ENCODE measurements around the gene ZNF205. TPM values are rescaled to one million over a fixed set of nuclear protein-coding genes. Genes with fewer than 3 reads are reported as not detected.

ZNF205 gene
- total RNA-seq, 2 donors from 2014 or later, result 15.4 to 18.3 TPM

GRCh38 chr16:3065069-3065741 is 47.2 kb upstream of the ZNF205 start, which contains the start of gene IL32:
Gene IL32 (plus strand): TSS chr16:3065640. CDS start chr16:3065812, 172 bp downstream.
- TF ChIP-seq CTCF (conservative IDR thresholded peaks at IDR 0.05), result no peak
- Mint-ChIP-seq H3K27ac (no peak within 1 kb of the TSS), H3K36me3 (ENCODE audit: low read depth) (no peaks in the 10 kb centered on the region), H3K4me3 (no peak within 1 kb of the TSS), H3K4me1 (no peaks in the 10 kb centered on the region), H3K9me3 (no peaks in the 10 kb centered on the region), H3K27me3 (ENCODE audit: insufficient read depth) (peaks cover 6% of the 10 kb centered on the region)
- Histone ChIP-seq H3K9me3 (ENCODE audit: control insufficient read depth, low read length) (no peaks in the 10 kb centered on the region), H3K9ac (ENCODE audit: extremely low read depth, low read length, poor library complexity, severe bottlenecking) (no peak within 1 kb of the TSS), H3K4me1 (ENCODE audit: control insufficient read depth, insufficient read depth, low read length) (no peaks in the 10 kb centered on the region), H3K4me3 (ENCODE audit: low read length) (no peak within 1 kb of the TSS), H3K27me3 (ENCODE audit: control insufficient read depth, insufficient read depth, low read length, poor library complexity, severe bottlenecking) (peaks cover under 1% of the 10 kb centered on the region), H3K36me3 (ENCODE audit: control insufficient read depth, insufficient read depth, low read length) (no peaks in the 10 kb centered on the region), H3K27ac (ENCODE audit: low read depth, low read length) (no peak within 1 kb of the TSS)
- 84 to 89% methylated on average over 10 to 13 of the region's 13 CpGs for WGBS, 2 experiments (ENCODE audit: insufficient coverage in 1 of 2, insufficient read length in 1 of 2)
- DNase-seq, result no peak

- no peak overlapping the region for H3K4me3 Mint-ChIP-seq
- 94 to 95% methylated on average over 18 to 26 of the region's 26 CpGs for WGBS, 2 experiments (ENCODE audit: insufficient coverage in 1 of 2, insufficient read length in 1 of 2)
- no peak overlapping the region for H3K9ac ChIP-seq (ENCODE audit: extremely low read depth, low read length, poor library complexity, severe bottlenecking)
These were observed 46.5 kb upstream of the ZNF205 start for GRCh38 chr16:3065742-3066439.

GRCh38 chr16:3066440-3066748 is 46.0 kb upstream of the ZNF205 start:
- no peak for DNase-seq

More at GRCh38 chr16:3065742-3066439, 46.5 kb upstream of the ZNF205 start:
- H3K4me1 Mint-ChIP-seq, result no peaks in the 10 kb centered on the region
- Histone ChIP-seq H3K4me1 (ENCODE audit: control insufficient read depth, insufficient read depth, low read length) (no peaks in the 10 kb centered on the region), H3K4me3 (ENCODE audit: low read length) (no peak overlapping the region), H3K27ac (ENCODE audit: low read depth, low read length) (no peak overlapping the region), H3K9me3 (ENCODE audit: control insufficient read depth, low read length) (no peaks in the 10 kb centered on the region), H3K36me3 (ENCODE audit: control insufficient read depth, insufficient read depth, low read length) (no peaks in the 10 kb centered on the region), H3K27me3 (ENCODE audit: control insufficient read depth, insufficient read depth, low read length, poor library complexity, severe bottlenecking) (no peaks in the 10 kb centered on the region)
- TF ChIP-seq CTCF (conservative IDR thresholded peaks at IDR 0.05), result no peak
- DNase-seq, result no peak
- H3K36me3 Mint-ChIP-seq (ENCODE audit: low read depth), result no peaks in the 10 kb centered on the region
- no peaks in the 10 kb centered on the region for H3K9me3 Mint-ChIP-seq
- peaks cover 4% of the 10 kb centered on the region for H3K27me3 Mint-ChIP-seq (ENCODE audit: insufficient read depth)
- no peak overlapping the region for H3K27ac Mint-ChIP-seq

More at GRCh38 chr16:3066440-3066748, 46.0 kb upstream of the ZNF205 start:
- Mint-ChIP-seq H3K27me3 (ENCODE audit: insufficient read depth) (peaks cover 4% of the 10 kb centered on the region), H3K9me3 (no peaks in the 10 kb centered on the region), H3K36me3 (ENCODE audit: low read depth) (no peaks in the 10 kb centered on the region), H3K4me3 (no peak overlapping the region), H3K27ac (no peak overlapping the region), H3K4me1 (no peaks in the 10 kb centered on the region)
- Histone ChIP-seq H3K4me3 (ENCODE audit: low read length) (no peak overlapping the region), H3K4me1 (ENCODE audit: control insufficient read depth, insufficient read depth, low read length) (no peaks in the 10 kb centered on the region), H3K9me3 (ENCODE audit: control insufficient read depth, low read length) (no peaks in the 10 kb centered on the region), H3K36me3 (ENCODE audit: control insufficient read depth, insufficient read depth, low read length) (no peaks in the 10 kb centered on the region), H3K27ac (ENCODE audit: low read depth, low read length) (no peak overlapping the region), H3K9ac (ENCODE audit: extremely low read depth, low read length, poor library complexity, severe bottlenecking) (no peak overlapping the region), H3K27me3 (ENCODE audit: control insufficient read depth, insufficient read depth, low read length, poor library complexity, severe bottlenecking) (no peaks in the 10 kb centered on the region)
- TF ChIP-seq CTCF (conservative IDR thresholded peaks at IDR 0.05), result no peak
- 91 to 100% methylated on average over 1 to 7 of the region's 7 CpGs for WGBS, 2 experiments (ENCODE audit: insufficient coverage in 1 of 2, insufficient read length in 1 of 2)

Measured in endodermal cell (in vitro differentiated cells).